ENCODE data around the gene SLC10A7. TPM values are rescaled to one million over a fixed set of nuclear protein-coding genes. Genes with fewer than 3 reads are reported as not detected.

SLC10A7 gene
- total RNA-seq (10 to 100 TPM in 7 of 9 donors, 1 to 10 TPM in 2; 4.8 to 27.5 (median 14.0) TPM), polyA plus RNA-seq (10 to 100 TPM in 1 of 3 donors, 1 to 10 TPM in 2; 1.7 to 26.4 (median 2.1) TPM)
- long read RNA-seq, donor 1, partial matches to known transcripts, result 0 of 1 reads
- long read RNA-seq, donor 1, other reads (novel, unspliced or antisense), result 0 of 1 reads
- long read RNA-seq, donor 2, partial matches to known transcripts, result 0 of 1 reads
- long read RNA-seq, donor 2, other reads (novel, unspliced or antisense), result 0 of 1 reads
- long read RNA-seq, donor 3, partial matches to known transcripts, result 0 of 4 reads
- long read RNA-seq, donor 3, other reads (novel, unspliced or antisense), result 0 of 4 reads
- long read RNA-seq, donor 4, partial matches to known transcripts, result 0 of 3 reads
- long read RNA-seq, donor 4, other reads (novel, unspliced or antisense), result 0 of 3 reads
- long read RNA-seq, donor 5, partial matches to known transcripts, result 0 of 6 reads
- long read RNA-seq, donor 5, other reads (novel, unspliced or antisense), result 2 of 6 reads
- long read RNA-seq, donor 6, partial matches to known transcripts, result 0 of 2 reads
- long read RNA-seq, donor 6, other reads (novel, unspliced or antisense), result 1 of 2 reads
- long read RNA-seq, donor 7, result 0 reads
- long read RNA-seq, donor 8, result 0 reads
- long read RNA-seq, donor 9, partial matches to known transcripts, result 0 of 1 reads
- long read RNA-seq, donor 9, other reads (novel, unspliced or antisense), result 0 of 1 reads
- long read RNA-seq, donor 10, result 0 reads

GRCh38 chr4:146521541-146522097, at the start of gene SLC10A7:
SLC10A7 (minus strand) TSS chr4:146521940; CDS start chr4:146521717, 223 bp downstream.
- TF ChIP-seq POLR2A (IDR thresholded peaks at IDR 0.05) (no peak), CTCF (IDR thresholded peaks at IDR 0.05) (no peak)
- Histone ChIP-seq H3K9me3 (replicated peaks in 1 of 3) (no peaks in the 10 kb centered on the region), H3K27ac (peak within 1 kb of the TSS; percentile 35 to 91 (median 71)), H3K27me3 (no peaks in the 10 kb centered on the region), H3K4me1 (replicated peaks in 1 of 2) (peaks cover 12 to 19% of the 10 kb centered on the region in 2 donors), H3K36me3 (replicated peaks in 1 of 2) (no peaks in the 10 kb centered on the region), H3K4me3 (peak within 1 kb of the TSS; percentile 64 to 90 (median 77))
- WGBS, 4 donors, result 0 to 1% (median 0%) methylated on average over 16 to 30 of the region's 30 CpGs
- DNase-seq, result peak; percentile 69 to 87 (median 77)
- intact Hi-C loops (cut with DNase I), result loop anchor here in 1 of 2 donors (10.0 kb wide), 1 partner anchor 177 kb away; no protein-coding TSS in a partner anchor

DNA sequence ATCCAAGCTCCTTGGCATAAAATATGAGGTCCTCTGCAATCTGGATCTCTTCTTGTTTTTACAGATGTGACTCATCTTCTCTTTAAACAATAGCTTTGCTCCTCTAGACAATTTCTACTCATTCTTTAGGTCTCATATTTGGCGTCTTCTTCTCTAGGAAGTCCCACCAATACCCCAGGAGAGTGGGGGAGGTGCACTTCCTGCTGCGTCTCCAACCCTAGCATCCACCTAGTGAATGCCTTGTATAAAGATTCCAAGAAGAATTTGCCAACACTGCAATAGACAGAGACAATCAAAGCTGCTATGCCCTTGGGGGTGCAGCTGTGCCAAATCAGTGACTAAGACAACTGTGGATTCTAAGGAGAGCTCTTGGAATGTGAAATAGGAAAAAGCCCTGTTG, 45.7 kb upstream of the SLC10A7 start:
- Histone ChIP-seq H3K4me3 (no peak overlapping the region), H3K27me3 (no peaks in the 10 kb centered on the region), H3K36me3 (replicated peaks in 1 of 2) (no peaks in the 10 kb centered on the region), H3K4me1 (replicated peaks in 1 of 2) (no peaks in the 10 kb centered on the region), H3K9me3 (replicated peaks in 1 of 3) (no peaks in the 10 kb centered on the region), H3K27ac (no peak overlapping the region)
- no peak for TF ChIP-seq POLR2A (IDR thresholded peaks at IDR 0.05)
- no peak for TF ChIP-seq CTCF (IDR thresholded peaks at IDR 0.05)
- 58 to 70% (median 65%) methylated on average over 2 of the region's 2 CpGs for WGBS, 4 donors
- DNase-seq, result no peak
- intact Hi-C loops (cut with DNase I), result no loop called here

GRCh38 chr4:146564492-146564891, 42.8 kb upstream of the SLC10A7 start:
- Histone ChIP-seq H3K27me3 (no peaks in the 10 kb centered on the region), H3K36me3 (replicated peaks in 1 of 2) (no peaks in the 10 kb centered on the region), H3K4me3 (no peak overlapping the region), H3K27ac (no peak overlapping the region), H3K4me1 (replicated peaks in 1 of 2) (no peaks in the 10 kb centered on the region), H3K9me3 (replicated peaks in 1 of 3) (no peaks in the 10 kb centered on the region)
- WGBS, 4 donors, result 46 to 74% (median 57%) methylated on average over 3 of the region's 3 CpGs
- no peak for DNase-seq
- intact Hi-C loops (cut with DNase I), result no loop called here
- TF ChIP-seq POLR2A (IDR thresholded peaks at IDR 0.05) (no peak), CTCF (IDR thresholded peaks at IDR 0.05) (no peak)

- intact Hi-C loops (cut with DNase I), result no loop called here
- TF ChIP-seq CTCF (IDR thresholded peaks at IDR 0.05) (no peak), POLR2A (IDR thresholded peaks at IDR 0.05) (no peak)
- H3K4me1 ChIP-seq (replicated peaks in 1 of 2), result no peaks in the 10 kb centered on the region
- no peaks in the 10 kb centered on the region for H3K27me3 ChIP-seq
- H3K27ac ChIP-seq, result no peak overlapping the region
- no peak overlapping the region for H3K4me3 ChIP-seq
- no peaks in the 10 kb centered on the region for H3K9me3 ChIP-seq (replicated peaks in 1 of 3)
- 71 to 84% (median 78%) methylated on average over 3 of the region's 3 CpGs for WGBS, 4 donors
- no peak for DNase-seq
- no peaks in the 10 kb centered on the region for H3K36me3 ChIP-seq (replicated peaks in 1 of 2)
Measured at GRCh38 chr4:146550161-146550560, 28.4 kb upstream of the SLC10A7 start.

Measured in adrenal gland (tissue), 19 donors.